Right lung (tissue), 5 donors: Measurements from ENCODE around the gene DIRAS1. TPM values are rescaled to one million over a fixed set of nuclear protein-coding genes. Genes with fewer than 3 reads are reported as not detected.
A peak's percentile ranks its signal among the peaks of the same experiment; 100 is the strongest.

Experiments used
- DNase-seq, 2 donors: peaks; one replicate each; pipeline ENCODE4 v3.0.0-alpha.2; 2013
- polyA plus RNA-seq, 5 donors: library from polyadenylated mRNA; unstranded; fragments of 120-200 nt; gene quantifications; one replicate each; pipeline versions ENCODE4 v1.2.1 to v1.2.3, GENCODE V29; 2013; ENCODE audit warnings: inconsistent platforms in 1 of 5, low replicate concordance in 1 of 5; ENCODE audit not compliant: insufficient read length in 5 of 5, insufficient read depth in 1 of 5

DIRAS1 gene
- polyA plus RNA-seq, 5 donors = 1.1 to 2.1 (median 1.3) TPM

DNA sequence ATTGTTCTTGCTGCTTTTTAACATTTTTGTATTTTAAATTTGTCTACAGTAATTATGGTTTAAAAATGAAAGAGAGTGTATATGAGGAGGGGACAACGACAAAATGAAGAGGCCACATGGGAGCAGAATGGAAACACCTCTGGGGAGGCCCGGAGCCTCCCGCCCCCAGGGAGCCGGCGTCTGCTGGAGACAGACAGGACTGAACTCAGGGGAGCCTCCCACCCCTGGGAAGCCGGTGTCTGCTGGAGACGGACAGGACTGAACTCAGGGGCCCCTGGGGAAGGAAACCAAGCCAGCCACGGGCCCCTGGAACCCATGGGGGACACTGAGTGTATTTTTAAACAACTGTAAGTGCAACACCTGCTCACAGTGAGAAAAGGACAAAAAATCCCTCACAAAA, 35.3 kb upstream of the DIRAS1 start:
- DNase-seq = no peak

DNA sequence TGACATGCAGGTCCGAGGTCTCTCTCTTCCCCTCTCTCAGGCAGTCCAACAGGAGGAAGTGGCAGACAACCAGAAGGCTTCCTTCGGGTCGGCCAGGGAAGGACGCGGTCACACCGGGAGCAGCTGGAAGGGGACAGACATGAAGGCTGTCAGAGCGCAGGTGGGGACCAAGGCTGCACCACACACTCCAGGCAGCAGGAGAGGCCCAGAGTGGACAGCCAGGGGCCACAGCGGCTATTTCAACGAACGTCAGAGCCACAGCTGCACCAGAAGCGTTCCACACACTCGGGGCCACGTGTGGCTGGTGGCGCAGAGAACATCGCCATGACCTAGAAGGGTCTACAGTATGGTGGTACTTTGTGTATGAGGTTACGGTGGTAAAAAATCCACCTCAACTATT, 34.6 kb upstream of the DIRAS1 start:
- no peak for DNase-seq

DNA sequence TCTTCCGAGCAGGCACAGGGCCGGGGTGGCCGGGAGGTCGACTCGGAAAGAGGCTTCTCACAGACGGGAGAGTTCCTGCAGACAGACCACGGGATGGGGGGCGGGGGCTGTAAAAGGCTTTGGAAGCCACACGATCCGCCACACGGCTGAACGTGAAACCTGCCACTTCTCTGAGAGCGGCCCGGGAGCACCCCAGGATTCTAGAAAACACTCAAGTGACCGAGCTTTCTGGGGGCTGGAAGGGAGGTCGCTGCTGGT, 34.2 kb upstream of the DIRAS1 start:
- DNase-seq = no peak

DNA sequence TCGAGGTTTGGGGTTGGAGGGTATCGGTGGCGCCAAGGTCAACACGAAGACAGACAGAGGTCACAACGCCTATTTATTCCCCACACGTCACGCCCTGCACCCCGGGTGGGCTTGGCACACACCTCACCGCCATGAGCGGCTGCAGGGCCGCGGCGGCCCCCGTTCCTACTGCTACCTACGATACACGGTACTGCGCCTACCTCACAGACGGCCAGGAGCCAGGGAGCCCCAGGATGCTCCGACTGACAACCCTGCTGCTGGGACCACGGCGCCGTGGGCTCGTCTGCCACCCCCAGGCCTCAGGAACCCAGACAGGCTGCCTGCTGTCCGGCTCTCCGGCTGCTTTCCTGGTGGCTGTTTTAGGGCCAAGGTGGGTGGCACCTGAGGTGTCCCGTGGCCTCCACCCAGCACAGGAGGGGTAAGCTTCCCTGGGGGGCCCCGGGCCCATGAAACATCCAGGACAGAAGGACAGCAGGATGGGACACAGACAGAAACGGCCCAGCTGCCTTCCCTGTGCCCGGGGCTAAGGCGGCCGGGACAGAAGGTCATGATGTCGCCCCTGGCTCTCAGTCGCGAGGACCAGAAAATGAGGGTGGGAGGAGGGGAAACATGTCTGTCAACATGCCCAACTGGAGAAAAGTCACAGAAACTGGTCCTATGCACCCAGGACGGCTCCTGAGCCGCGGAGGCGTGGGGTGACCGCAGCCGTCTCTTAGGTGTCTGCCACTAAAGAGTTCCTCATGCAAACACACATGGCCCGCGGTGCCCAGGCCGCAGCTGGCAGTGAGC, 33.7 kb upstream of the DIRAS1 start:
- DNase-seq = no peak

DNA sequence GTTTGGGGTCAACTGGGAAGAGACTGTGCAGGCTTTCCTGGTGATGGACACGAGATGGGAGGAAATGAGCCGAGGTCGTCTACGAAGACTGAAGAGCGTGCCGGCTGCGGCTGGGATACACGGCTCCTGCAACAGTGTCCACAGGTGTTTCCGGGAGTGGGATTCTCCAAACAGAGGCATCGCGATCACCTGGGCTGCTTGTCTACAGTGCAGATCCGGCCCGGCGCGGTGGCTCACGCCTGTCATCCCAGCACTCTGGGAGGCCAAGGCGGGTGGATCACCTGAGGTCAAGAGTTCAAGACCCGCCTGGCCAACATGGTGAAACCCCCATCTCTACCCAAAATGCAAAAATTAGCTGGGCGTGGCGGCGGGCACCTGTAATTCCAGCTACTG, 30.3 kb upstream of the DIRAS1 start:
- no peak for DNase-seq

DNA sequence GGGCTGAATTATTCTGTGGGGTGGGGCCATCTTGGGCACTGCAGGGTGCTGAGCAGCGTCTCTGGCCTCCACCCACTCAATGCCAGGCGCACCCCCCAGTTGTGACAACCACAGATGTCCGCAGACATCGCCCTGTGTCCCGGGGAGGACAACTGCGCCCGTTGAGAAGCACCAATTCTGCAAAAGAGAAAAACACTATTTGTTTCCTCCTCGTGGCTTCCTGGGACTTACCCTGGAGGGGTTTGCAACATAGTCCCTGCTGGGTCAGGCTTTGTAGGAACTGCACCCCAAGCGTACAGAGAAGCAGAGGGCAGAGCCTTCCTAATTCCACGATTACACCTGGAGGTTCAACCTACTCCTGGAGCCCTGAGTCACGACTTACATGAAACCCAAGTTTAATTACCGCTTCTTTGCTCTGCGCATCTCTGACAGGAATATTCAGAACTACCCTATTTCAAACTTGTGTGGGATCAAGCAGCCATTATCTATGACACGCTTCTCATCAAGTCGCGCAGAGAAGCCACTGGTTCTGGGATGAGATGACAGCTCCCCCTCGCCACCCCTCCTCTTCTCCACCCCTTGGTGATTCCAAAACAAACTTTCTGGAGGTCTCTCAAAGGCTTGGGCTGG, 29.8 kb upstream of the DIRAS1 start:
- DNase-seq = no peak

DNA sequence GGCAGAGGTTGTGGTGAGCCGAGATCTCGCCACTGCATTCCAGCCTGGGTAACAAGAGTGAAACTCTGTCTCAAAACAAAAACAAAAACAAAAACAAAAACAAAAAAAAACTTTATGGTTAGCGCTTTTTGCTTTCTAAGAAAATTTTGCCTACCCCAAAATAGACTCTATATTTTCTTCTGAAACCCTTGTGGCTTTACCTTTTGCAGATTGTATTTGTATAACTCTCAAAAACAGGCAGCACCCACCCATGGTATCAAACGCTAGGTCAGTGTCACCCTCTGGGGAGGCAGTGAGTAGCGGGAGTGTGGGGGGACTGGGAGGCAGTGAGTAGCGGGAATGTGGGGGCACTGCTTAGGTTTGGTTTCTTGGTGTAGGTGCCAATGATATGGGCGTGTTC, 26.2 kb upstream of the DIRAS1 start:
- DNase-seq = no peak

DNA sequence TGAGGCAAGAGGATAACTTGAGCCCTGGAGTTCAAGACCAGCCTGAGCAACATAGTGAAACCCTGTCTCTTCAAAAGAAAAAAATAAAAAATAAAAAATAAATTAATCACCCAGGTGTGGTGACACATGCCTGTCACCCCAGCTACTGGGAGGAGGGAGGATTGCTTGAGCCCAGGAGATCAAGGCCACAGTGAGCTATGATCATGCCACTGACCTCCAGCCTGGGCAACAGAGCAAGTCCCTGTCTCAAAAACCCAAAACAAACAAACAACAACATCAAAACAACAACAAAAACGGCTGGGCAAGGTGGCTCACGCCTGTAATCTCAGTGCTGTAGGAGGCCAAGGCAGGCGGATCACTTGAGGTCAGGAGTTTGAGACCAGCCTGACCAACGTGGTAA, 22.9 kb upstream of the DIRAS1 start:
- no peak for DNase-seq

DNA sequence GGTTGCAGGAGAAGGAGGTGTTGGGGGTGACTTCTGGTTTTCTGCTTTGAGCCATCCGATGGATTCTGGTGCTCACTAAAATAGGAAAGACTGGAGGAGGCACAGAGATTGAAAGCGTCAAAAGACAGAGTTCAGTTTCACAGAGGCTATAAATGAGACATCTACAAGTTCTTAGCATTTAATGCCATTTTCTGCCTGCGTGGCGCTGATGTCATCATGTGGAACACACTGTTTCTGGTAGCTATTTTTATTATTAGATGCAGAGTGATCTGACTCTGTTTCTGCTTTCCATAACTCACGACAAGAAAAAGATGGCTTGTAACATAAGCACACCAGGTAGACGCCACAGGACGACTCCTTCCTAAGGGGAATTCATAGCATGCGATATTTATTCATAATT, 21.9 kb upstream of the DIRAS1 start:
- DNase-seq = no peak

DNA sequence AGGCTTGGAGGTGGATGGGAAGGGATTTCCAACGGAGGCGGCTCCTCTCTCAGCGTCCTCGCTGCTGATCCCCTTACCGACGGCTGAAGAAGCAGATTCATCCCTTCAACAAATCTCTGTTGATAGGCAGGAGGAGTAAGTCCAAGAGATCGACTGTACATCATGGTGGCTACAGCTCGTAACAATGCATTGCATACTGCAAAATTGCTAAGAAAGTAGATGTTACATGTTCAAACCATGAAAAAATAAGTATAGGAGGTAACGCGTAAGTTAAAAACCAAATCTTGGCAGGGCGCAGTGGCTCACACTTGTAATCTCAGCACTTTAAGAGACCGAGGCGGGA, 19.1 kb upstream of the DIRAS1 start:
- no peak for DNase-seq

DNA sequence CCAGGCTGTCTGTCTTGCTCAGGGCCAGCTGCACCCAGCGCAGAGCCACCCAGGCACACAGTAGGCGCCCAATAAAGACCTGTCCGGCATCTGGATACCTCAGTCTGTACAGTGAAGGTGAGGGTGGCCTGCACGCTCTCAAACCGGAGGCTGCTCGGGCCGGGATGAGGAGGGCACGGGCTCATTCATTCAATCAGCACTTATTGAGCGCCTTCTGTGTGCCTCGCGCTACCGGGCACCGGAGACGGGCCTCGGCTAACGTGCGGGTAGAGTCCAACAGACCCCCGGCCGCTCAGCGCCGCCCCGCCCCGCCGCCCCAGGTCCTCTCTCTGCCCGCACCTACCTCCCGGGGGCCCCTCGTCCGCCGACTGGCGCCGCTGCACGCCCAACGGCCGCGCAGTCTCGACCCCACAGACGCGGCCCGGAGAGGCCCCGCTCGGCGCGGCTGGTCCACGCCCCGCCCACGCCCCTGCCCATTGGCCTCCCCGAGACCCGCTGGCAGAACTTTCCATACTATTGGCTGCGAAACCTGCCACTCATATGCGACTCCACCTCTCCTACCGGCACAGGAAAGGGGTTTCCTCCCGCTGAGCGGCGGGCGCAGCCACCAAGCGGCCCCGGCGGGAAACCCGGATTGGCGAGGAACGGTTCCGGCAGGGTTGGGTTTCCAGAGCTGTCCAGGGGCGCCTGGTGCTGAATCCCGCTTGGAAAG, 18.6 kb upstream of the DIRAS1 start, which contains the start of gene SLC39A3:
Gene SLC39A3 (minus strand): TSS at position 416 of the 712 bp plus-strand sequence. CDS start 2,760 bp downstream, outside the sequence.
- peak; percentile 95 to 96 for DNase-seq

GRCh38 chr19:2736550-2737190, 15.5 kb upstream of the DIRAS1 start:
- no peak for DNase-seq

DNA sequence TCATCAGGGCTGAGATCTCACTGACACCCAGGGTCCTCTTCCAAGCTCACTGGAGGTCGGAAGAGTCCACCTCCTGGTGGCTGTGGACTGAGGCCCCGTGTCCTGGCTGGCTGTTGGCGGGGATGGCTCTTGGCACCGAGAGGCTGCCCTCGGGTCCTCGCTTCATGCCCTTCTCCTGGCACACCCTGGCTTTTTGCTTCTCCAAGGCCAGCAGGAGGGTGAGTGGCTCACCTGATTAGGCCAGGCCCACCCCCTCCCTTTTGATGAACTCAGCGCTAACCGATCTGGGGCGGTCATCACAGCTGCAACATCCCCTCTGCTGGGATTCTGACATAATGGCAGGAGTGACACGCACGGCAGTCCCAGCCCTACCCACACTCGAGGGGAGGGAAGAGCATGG, 14.2 kb upstream of the DIRAS1 start:
- DNase-seq = no peak

DNA sequence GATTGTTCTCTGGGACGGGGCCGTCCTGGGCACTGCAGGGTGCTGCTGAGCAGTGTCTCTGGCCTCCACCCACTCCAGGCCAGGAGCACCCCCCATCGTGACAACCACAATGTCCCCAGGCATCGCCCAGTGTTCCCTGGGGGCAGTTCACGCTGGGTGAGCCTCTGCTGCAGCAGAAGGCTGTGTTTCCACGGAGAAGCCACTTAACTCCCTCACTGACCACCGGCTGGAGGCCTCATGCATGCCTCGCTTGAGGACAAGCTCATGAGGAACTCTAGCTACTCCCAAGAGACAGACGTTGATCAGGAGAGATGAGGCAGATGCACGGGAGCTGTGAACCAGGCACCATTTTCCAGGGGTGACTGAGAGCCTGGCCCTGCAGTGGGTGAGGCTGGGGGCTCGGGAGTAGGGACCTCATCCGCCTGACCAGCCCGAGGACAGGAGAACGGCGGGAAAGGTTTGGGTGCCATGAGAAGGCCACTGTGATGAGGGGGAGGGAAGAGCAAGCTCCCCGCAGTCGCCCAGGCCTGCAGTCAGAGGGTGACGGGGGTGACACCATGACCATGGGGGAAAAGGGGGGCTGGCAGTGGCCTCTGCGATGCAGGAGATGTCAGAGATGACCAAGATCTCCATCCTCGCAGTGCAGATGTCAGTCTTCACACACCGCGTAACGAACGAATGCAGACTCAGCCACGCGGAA, 13.6 kb upstream of the DIRAS1 start:
- DNase-seq = no peak

DNA sequence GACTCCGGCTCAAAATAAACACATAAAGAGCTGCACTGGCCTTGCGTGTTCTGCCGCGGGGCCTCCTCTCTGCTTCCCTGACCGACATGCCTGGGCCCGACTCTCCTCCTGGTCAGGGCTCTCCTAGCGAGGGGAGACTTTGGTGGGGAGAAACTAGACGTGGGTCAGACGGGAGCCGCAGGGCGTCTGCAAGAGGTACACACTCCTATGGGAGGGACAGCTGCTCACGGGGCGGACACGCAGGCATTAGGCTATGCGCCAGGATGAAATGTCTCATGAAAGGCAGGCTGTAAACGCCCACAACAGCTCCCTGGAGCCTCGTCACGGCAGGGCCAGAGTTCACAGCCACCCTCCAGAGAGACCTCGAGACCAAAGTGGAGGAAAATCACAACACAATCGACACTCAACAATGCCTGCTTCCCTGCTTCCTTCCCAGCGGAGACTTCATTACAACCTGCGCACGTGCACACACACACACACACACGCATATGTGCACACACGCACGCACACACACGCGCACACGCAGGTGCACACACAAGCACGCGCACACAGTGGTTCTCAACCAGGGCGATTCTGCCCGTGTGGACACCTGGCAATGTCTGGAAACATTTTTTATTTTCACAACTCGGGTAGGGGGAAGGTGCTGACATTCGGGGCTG, 12.9 kb upstream of the DIRAS1 start:
- no peak for DNase-seq

GRCh38 chr19:2732883-2733282, 11.7 kb upstream of the DIRAS1 start:
- DNase-seq = no peak

- no peak for DNase-seq
Observed at GRCh38 chr19:2732157-2732725, 11.1 kb upstream of the DIRAS1 start.

DNA sequence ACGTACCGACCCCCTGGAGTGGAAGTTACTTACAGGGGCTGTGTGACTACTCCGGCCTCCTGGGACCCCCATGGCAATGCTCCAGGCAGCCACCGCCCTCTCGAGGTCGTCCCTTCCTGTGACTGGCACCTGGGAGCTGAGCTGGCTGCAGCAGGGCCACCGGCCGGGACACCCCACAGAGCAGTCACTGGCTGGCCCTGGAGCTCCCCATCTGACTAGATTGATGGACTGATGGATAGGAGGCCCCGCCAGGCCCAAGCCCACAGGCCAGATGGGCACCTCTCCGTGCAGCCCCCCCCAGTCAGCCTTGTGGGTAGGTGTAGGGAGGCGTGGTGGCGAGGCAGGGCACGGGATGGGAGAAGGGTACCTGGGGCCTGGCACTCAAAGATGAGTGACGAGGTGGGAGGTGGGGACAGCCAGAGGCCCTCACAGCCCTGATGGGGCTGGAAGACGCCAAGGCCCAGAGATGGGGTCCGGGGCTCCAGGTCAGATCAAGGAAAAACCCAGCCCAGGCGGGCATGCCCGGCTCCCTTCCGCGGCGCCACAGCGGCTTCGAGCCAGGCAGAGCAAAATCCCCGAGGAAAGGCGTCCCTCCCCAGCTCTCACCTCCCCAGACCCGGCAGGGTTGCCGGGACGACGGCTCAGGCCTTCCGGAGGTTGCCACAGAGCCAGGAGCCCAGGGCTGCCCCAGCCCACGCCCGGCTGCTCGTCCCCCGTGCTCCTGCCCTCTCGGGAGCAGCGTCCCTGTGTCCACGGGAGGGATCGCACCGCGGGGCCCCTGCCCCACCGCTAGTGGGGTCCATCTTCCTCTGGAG, 10.2 kb upstream of the DIRAS1 start:
- no peak for DNase-seq

- DNase-seq = no peak
Observed at GRCh38 chr19:2729943-2730818, 9.0 kb upstream of the DIRAS1 start.
